ENCODE data around the gene DGKD.
A peak's percentile ranks its signal among the peaks of the same experiment; 100 is the strongest.

Gene DGKD

GRCh38 chr2:233480490-233481202 lies 126.4 kb downstream of the DGKD start:
- no peak for DNase-seq

GRCh38 chr2:233481368-233482142 lies 127.3 kb downstream of the DGKD start:
- no peak for DNase-seq

- DNase-seq: no peak
Measured at GRCh38 chr2:233482616-233483015, 128.3 kb downstream of the DGKD start.

GRCh38 chr2:233485726-233486125 lies 131.4 kb downstream of the DGKD start:
- DNase-seq: no peak

GRCh38 chr2:233486357-233486756 lies 132.1 kb downstream of the DGKD start:
- no peak for DNase-seq

- no peak for DNase-seq
Measured at GRCh38 chr2:233486778-233487552, 132.7 kb downstream of the DGKD start.

GRCh38 chr2:233487748-233488345 lies 133.6 kb downstream of the DGKD start:
- no peak for DNase-seq

GRCh38 chr2:233489143-233489542 lies 134.8 kb downstream of the DGKD start:
- no peak for DNase-seq

GRCh38 chr2:233489666-233490065 lies 135.4 kb downstream of the DGKD start:
- no peak for DNase-seq

GRCh38 chr2:233490831-233491230 lies 136.5 kb downstream of the DGKD start:
- DNase-seq: no peak

GRCh38 chr2:233491326-233491725 lies 137.0 kb downstream of the DGKD start:
- no peak for DNase-seq

- DNase-seq: no peak
Measured at GRCh38 chr2:233492078-233492477, 137.8 kb downstream of the DGKD start.

GRCh38 chr2:233492751-233493150 lies 138.5 kb downstream of the DGKD start:
- no peak for DNase-seq

GRCh38 chr2:233495503-233496496 lies 141.5 kb downstream of the DGKD start:
- DNase-seq: no peak

- DNase-seq: no peak
Measured at GRCh38 chr2:233497692-233498091, 143.4 kb downstream of the DGKD start.

GRCh38 chr2:233498126-233498525 lies 143.8 kb downstream of the DGKD start:
- DNase-seq: peak; percentile 38

- no peak for DNase-seq
Measured at GRCh38 chr2:233499928-233500327, 145.6 kb downstream of the DGKD start.

- DNase-seq: no peak
Measured at GRCh38 chr2:233501198-233502076, 147.1 kb downstream of the DGKD start.

- no peak for DNase-seq
Measured at GRCh38 chr2:233503481-233503880, 149.2 kb downstream of the DGKD start.

GRCh38 chr2:233503947-233504637 lies 149.8 kb downstream of the DGKD start:
- no peak for DNase-seq

Measured in hematopoietic multipotent progenitor cell treated with erythropoietin and hydrocortisone succinate and interleukin-3 and kit ligand, for 6 days (in vitro differentiated cells).